ENCODE measurements around the gene GPRC5C. TPM values are rescaled to one million over a fixed set of nuclear protein-coding genes. Genes with fewer than 3 reads are reported as not detected.

Gene GPRC5C
- total RNA-seq, 4 donors from 2014 or later: 62.5 to 263 (median 174) TPM

- peak; percentile 91 for DNase-seq
- intact Hi-C loops (cut with DNase I; ENCODE audit: low total_unique reads) (loop anchor here (10.0 kb wide), 1 partner anchor 228 kb away; the partner anchor contains the start of gene TTYH2), in situ Hi-C loops (cut with MboI; ENCODE audit: low pct_ligation_motif_present in 1 of 4, low pct_unique_long_range_greater_than_20kb in 1 of 4, low sequenced_read_pairs in 3 of 4) (no loop called here)
- Histone ChIP-seq H3K9me3 (peaks cover 0 to under 1% of the 10 kb centered on the region in 2 donors), H3K4me3 (peak overlapping the region in 2 of 4 donors; percentile 8 to 31), H3K36me3 (peaks cover 0 to 5% (median 0%) of the 10 kb centered on the region in 4 donors), H3K4me1 (peaks cover 28 to 36% (median 32%) of the 10 kb centered on the region in 4 donors), H3K27ac (peak overlapping the region; percentile 87 to 91 (median 90)), H3K27me3 (no peaks in the 10 kb centered on the region)
- TF ChIP-seq EP300 (IDR thresholded peaks at IDR 0.05; ENCODE audit: low read depth) (no peak), POLR2AphosphoS5 (IDR thresholded peaks at IDR 0.05) (peak; percentile 27 to 93 (median 88)), POLR2A (IDR thresholded peaks at IDR 0.05) (peak; percentile 89)
- TF ChIP-seq, protein P1, sequence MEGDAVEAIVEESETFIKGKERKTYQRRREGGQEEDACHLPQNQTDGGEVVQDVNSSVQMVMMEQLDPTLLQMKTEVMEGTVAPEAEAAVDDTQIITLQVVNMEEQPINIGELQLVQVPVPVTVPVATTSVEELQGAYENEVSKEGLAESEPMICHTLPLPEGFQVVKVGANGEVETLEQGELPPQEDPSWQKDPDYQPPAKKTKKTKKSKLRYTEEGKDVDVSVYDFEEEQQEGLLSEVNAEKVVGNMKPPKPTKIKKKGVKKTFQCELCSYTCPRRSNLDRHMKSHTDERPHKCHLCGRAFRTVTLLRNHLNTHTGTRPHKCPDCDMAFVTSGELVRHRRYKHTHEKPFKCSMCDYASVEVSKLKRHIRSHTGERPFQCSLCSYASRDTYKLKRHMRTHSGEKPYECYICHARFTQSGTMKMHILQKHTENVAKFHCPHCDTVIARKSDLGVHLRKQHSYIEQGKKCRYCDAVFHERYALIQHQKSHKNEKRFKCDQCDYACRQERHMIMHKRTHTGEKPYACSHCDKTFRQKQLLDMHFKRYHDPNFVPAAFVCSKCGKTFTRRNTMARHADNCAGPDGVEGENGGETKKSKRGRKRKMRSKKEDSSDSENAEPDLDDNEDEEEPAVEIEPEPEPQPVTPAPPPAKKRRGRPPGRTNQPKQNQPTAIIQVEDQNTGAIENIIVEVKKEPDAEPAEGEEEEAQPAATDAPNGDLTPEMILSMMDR (IDR thresholded peaks at IDR 0.05): peak in 1 of 5 experiments; percentile 14
- 14% methylated on average over 27 of the region's 28 CpGs; no CpG with 5 or more reads in 1 of the 2 donors for WGBS, 2 donors (ENCODE audit: low coverage in 1 of 2)
Measured at GRCh38 chr17:74442670-74443515, 11.0 kb downstream of the GPRC5C start.

DNA sequence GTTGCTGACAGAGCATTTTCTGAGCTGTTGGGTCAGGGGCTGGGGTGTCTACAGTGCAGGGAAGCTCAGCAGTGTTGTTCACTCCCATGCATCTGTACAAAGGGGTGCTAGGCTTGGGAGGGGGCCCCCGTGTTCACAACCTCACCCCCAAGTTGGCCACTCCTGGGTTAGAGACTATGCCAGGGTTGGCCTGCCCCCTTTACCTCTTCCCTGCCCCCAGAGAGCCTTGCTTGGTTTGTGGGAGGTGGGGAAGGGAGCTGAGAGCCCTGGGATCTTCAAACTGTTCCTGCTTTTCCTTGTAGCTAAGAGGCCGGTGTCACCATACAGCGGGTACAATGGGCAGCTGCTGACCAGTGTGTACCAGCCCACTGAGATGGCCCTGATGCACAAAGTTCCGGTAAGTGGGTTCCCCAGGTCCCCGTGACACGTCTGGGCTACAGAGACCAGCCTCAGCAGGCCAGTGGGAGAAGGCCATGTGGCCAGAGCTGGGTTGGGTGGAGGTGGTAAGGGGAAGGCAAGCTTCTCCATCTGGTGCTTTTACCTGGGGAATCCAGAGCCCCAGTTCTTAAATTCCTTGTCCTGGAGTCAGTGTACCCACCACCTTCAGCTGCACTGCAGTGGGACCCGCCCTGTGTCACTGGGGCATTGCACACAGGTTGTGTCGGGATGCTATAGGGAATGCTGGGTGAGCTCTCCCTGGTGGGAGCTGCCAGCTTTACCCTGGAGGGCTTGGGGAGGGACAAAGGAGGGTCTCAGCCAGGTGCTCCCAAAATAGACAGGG is 11.8 kb downstream of the GPRC5C start:
- Histone ChIP-seq H3K4me3 (peak overlapping the region in 1 of 4 donors; percentile 31), H3K27me3 (no peaks in the 10 kb centered on the region), H3K9me3 (no peaks in the 10 kb centered on the region), H3K36me3 (peaks cover 0 to 5% (median 0%) of the 10 kb centered on the region in 4 donors), H3K27ac (peak overlapping the region; percentile 87 to 91 (median 90)), H3K4me1 (peaks cover 28 to 36% (median 32%) of the 10 kb centered on the region in 4 donors)
- intact Hi-C loops (cut with DNase I; ENCODE audit: low total_unique reads) (loop anchor here (10.0 kb wide), 1 partner anchor 229 kb away; the partner anchor contains the start of gene TTYH2), in situ Hi-C loops (cut with MboI; ENCODE audit: low pct_ligation_motif_present in 1 of 4, low pct_unique_long_range_greater_than_20kb in 1 of 4, low sequenced_read_pairs in 3 of 4) (no loop called here)
- DNase-seq: peak; percentile 55
- TF ChIP-seq EP300 (IDR thresholded peaks at IDR 0.05; ENCODE audit: low read depth) (no peak), POLR2AphosphoS5 (IDR thresholded peaks at IDR 0.05) (no peak), POLR2A (IDR thresholded peaks at IDR 0.05) (no peak)
- TF ChIP-seq, protein P1 (IDR thresholded peaks at IDR 0.05): no peak
- WGBS, 2 donors (ENCODE audit: low coverage in 1 of 2): 66% methylated on average over 8 of the region's 8 CpGs; no CpG with 5 or more reads in 1 of the 2 donors

DNA sequence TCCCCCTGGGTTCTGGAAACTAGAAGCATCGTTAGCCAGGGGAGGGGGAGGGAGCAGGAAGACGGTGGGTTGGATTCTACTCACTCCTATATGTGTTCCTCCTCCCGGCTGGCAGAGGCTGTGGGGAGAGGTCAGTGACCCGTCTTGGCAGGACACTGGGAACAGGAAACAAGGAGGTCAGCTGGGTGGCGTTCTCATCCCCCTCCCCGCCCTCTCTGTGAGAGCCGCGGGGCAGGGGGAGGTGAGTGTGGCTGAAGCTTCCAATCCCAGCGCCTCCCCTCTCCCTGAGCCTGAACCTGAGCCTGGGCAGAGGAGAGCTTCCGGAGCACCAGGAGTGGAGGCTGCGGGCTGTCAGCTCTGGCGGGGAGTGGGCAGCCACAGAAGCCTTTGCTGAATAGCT is 12.5 kb downstream of the GPRC5C start:
- no peak for DNase-seq
- 63% methylated on average over 11 of the region's 12 CpGs; no CpG with 5 or more reads in 1 of the 2 donors for WGBS, 2 donors (ENCODE audit: low coverage in 1 of 2)
- no peak for TF ChIP-seq EP300 (IDR thresholded peaks at IDR 0.05; ENCODE audit: low read depth)
- TF ChIP-seq, protein P1 (IDR thresholded peaks at IDR 0.05): no peak
- no peak for TF ChIP-seq POLR2AphosphoS5 (IDR thresholded peaks at IDR 0.05)
- no peak for TF ChIP-seq POLR2A (IDR thresholded peaks at IDR 0.05)
- Histone ChIP-seq H3K4me3 (no peak overlapping the region), H3K4me1 (peaks cover 28 to 36% (median 32%) of the 10 kb centered on the region in 4 donors), H3K9me3 (no peaks in the 10 kb centered on the region), H3K27me3 (no peaks in the 10 kb centered on the region), H3K36me3 (peaks cover 0 to 5% (median 0%) of the 10 kb centered on the region in 4 donors), H3K27ac (peak overlapping the region; percentile 87 to 91 (median 90))
- intact Hi-C loops (cut with DNase I; ENCODE audit: low total_unique reads): loop anchor here (10.0 kb wide), 1 partner anchor 230 kb away; the partner anchor contains the start of gene TTYH2
- in situ Hi-C loops (cut with MboI; ENCODE audit: low pct_ligation_motif_present in 1 of 4, low pct_unique_long_range_greater_than_20kb in 1 of 4, low sequenced_read_pairs in 3 of 4): no loop called here

All from transverse colon (tissue), 4 donors.